Cardiac muscle cell (in vitro differentiated cells and primary cell): Measurements from ENCODE around the gene ASS1. TPM values are rescaled to one million over a fixed set of nuclear protein-coding genes. Genes with fewer than 3 reads are reported as not detected.

ENCODE experiments used
- DNase-seq, 2 donors: peaks; one replicate each; pipeline versions ENCODE4 v3.0.0 to v3.0.0-alpha.2; 2010 to 2017; ENCODE audit warnings: low read depth in 1 of 2, low spot score in 1 of 2
- H3K27ac ChIP-seq: fragments of 200-600 bp; sonication (generic); 2 replicates; pipeline ENCODE4 v1.5.1; 2016
- H3K27me3 ChIP-seq: fragments of 200-600 bp; sonication (generic); 2 replicates; pipeline ENCODE4 v1.6.0; 2016; ENCODE audit warnings: control low read depth
- H3K36me3 ChIP-seq: fragments of 200-600 bp; sonication (generic); 2 replicates; pipeline ENCODE4 v1.5.1; 2016; ENCODE audit warnings: control low read depth
- H3K4me1 ChIP-seq: fragments of 200-600 bp; sonication (generic); 2 replicates; pipeline ENCODE4 v1.8.1; 2017; ENCODE audit warnings: low read depth, mild to moderate bottlenecking, mixed run types
- H3K4me3 ChIP-seq: fragments of 200-600 bp; sonication (generic); 2 replicates; pipeline ENCODE4 v1.5.1; 2016; ENCODE audit warnings: mild to moderate bottlenecking
- H3K9me3 ChIP-seq: fragments of 200-600 bp; sonication (generic); 2 replicates; pipeline ENCODE4 v1.5.1; 2017; ENCODE audit warnings: low read depth, mild to moderate bottlenecking, control low read depth
- CTCF ChIP-seq: IDR thresholded peaks from 2 replicates; pipeline ENCODE4 v1.5.1; 2012; ENCODE audit warnings: low read depth, mild to moderate bottlenecking, low read length
- polyA plus RNA-seq: library from polyadenylated mRNA; unstranded; fragments of >200 nt; fragmentation: Nextera tagmentation; extraction: Ambion mirVana; gene quantifications from 2 replicates; pipeline ENCODE4 v1.2.1, GENCODE V29; 2016
- total RNA-seq: library from RNA; depleted of rRNA; stranded (reverse); fragments of >200 nt; gene quantifications from 2 replicates; pipeline ENCODE4 v1.2.3, GENCODE V29; 2016

The ASS1 gene
- total and polyA plus RNA-seq, 2 experiments from 2014 or later, result 59.3 to 83.8 TPM

GRCh38 chr9:130519927-130520326 lies 75.2 kb downstream of the ASS1 start:
- no peak overlapping the region for H3K4me3 ChIP-seq
- no peak for TF ChIP-seq CTCF
- no peaks in the 10 kb centered on the region for H3K36me3 ChIP-seq
- DNase-seq, result no peak
- no peak overlapping the region for H3K27ac ChIP-seq
- peaks cover 3% of the 10 kb centered on the region for H3K4me1 ChIP-seq
- H3K27me3 ChIP-seq, result no peaks in the 10 kb centered on the region
- no peaks in the 10 kb centered on the region for H3K9me3 ChIP-seq

GRCh38 chr9:130521715-130522114 lies 77.0 kb downstream of the ASS1 start:
- TF ChIP-seq CTCF, result no peak
- peaks cover 3% of the 10 kb centered on the region for H3K4me1 ChIP-seq
- H3K9me3 ChIP-seq, result no peaks in the 10 kb centered on the region
- no peak overlapping the region for H3K4me3 ChIP-seq
- DNase-seq, result no peak
- H3K27me3 ChIP-seq, result no peaks in the 10 kb centered on the region
- H3K27ac ChIP-seq, result no peak overlapping the region
- no peaks in the 10 kb centered on the region for H3K36me3 ChIP-seq

GRCh38 chr9:130522233-130522808 lies 77.6 kb downstream of the ASS1 start:
- no peak for TF ChIP-seq CTCF
- Histone ChIP-seq H3K27ac (no peak overlapping the region), H3K27me3 (no peaks in the 10 kb centered on the region), H3K36me3 (no peaks in the 10 kb centered on the region), H3K9me3 (no peaks in the 10 kb centered on the region), H3K4me1 (peaks cover 3% of the 10 kb centered on the region), H3K4me3 (no peak overlapping the region)
- peak in 1 of 2 donors; percentile 53 for DNase-seq

- H3K27ac ChIP-seq, result no peak overlapping the region
- DNase-seq, result no peak
- H3K27me3 ChIP-seq, result no peaks in the 10 kb centered on the region
- H3K9me3 ChIP-seq, result no peaks in the 10 kb centered on the region
- peaks cover 3% of the 10 kb centered on the region for H3K4me1 ChIP-seq
- no peaks in the 10 kb centered on the region for H3K36me3 ChIP-seq
- no peak for TF ChIP-seq CTCF
- H3K4me3 ChIP-seq, result no peak overlapping the region
These were observed 79.2 kb downstream of the ASS1 start for GRCh38 chr9:130523921-130524320.

- DNase-seq, result no peak
- peaks cover 3% of the 10 kb centered on the region for H3K4me1 ChIP-seq
- no peaks in the 10 kb centered on the region for H3K27me3 ChIP-seq
- H3K36me3 ChIP-seq, result no peaks in the 10 kb centered on the region
- no peaks in the 10 kb centered on the region for H3K9me3 ChIP-seq
- no peak for TF ChIP-seq CTCF
- H3K4me3 ChIP-seq, result no peak overlapping the region
- H3K27ac ChIP-seq, result no peak overlapping the region
These were observed 81.6 kb downstream of the ASS1 start for GRCh38 chr9:130526193-130526853.
